Kidney (tissue), 14 donors: Measurements from ENCODE around the gene GSN. TPM values are rescaled to one million over a fixed set of nuclear protein-coding genes. Genes with fewer than 3 reads are reported as not detected.

Experiments used
- DNase-seq, 5 donors: peaks; one replicate each; pipeline ENCODE4 v3.0.0-alpha.2; 2013 to 2020
- FAIRE-seq: peaks from 2 replicates; lab custom pipeline; 2012; peaks lifted over from hg19 to GRCh38; lab: Jason Lieb, UNC
- H3K27ac ChIP-seq, 2 donors: one replicate each; pipeline ENCODE4 v1.7.0; 2013; ENCODE audit warnings: low read depth in 2 of 2, low read length in 2 of 2, inconsistent platforms in 1 of 2
- H3K27me3 ChIP-seq: one replicate; pipeline ENCODE4 v1.7.1; 2013; ENCODE audit warnings: low read length, inconsistent platforms; ENCODE audit not compliant: control insufficient read depth, insufficient read depth
- H3K36me3 ChIP-seq, 3 donors: one replicate each; pipeline versions ENCODE4 v1.7.0 to v1.7.1; 2013; ENCODE audit warnings: low read length in 3 of 3, control low read depth in 1 of 3, inconsistent platforms in 1 of 3; ENCODE audit not compliant: insufficient read depth in 3 of 3, control insufficient read depth in 2 of 3
- H3K4me1 ChIP-seq, 3 donors: one replicate each; pipeline versions ENCODE4 v1.7.0 to v1.7.1; 2013; ENCODE audit warnings: low read length in 3 of 3, inconsistent platforms in 1 of 3, low read depth in 1 of 3; ENCODE audit not compliant: control insufficient read depth in 2 of 3, insufficient read depth in 2 of 3
- H3K4me3 ChIP-seq, 3 donors: one replicate each; pipeline versions ENCODE4 v1.7.0 to v1.8.1; 2013; ENCODE audit warnings: low read length in 3 of 3, control low read depth in 1 of 3, inconsistent platforms in 1 of 3
- H3K9ac ChIP-seq, 3 donors: one replicate each; pipeline versions ENCODE4 v1.7.0 to v1.7.1; 2013; ENCODE audit warnings: low read length in 3 of 3, control low read depth in 1 of 3, inconsistent platforms in 1 of 3
- H3K9me3 ChIP-seq, 3 donors: one replicate each; pipeline versions ENCODE4 v1.7.0 to v1.7.1; 2013; ENCODE audit warnings: low read length in 3 of 3, control low read depth in 1 of 3, inconsistent platforms in 1 of 3; ENCODE audit not compliant: control insufficient read depth in 2 of 3, insufficient read depth in 1 of 3
- CTCF ChIP-seq: IDR thresholded peaks from 3 replicates; pipeline ENCODE4 v1.5.1; 2012; ENCODE audit warnings: mild to moderate bottlenecking, moderate library complexity, borderline replicate concordance; ENCODE audit not compliant: insufficient read depth; ENCODE audit errors: extremely low read depth
- intact Hi-C: fragments of 100-400 bp; cut with DNase I; formaldehyde crosslinking; loops from one replicate; pipeline ENCODE4 v1.11.1; 2022
- polyA plus RNA-seq: library from polyadenylated mRNA; stranded (reverse); fragments of 350-450 nt; fragmentation: Illumina TruSeq; extraction: RNeasy Lipid Tissue Mini Kit (QIAGEN cat#74804); gene quantifications from one replicate; pipeline ENCODE4 v1.2.3, GENCODE V29; 2014; ENCODE audit warnings: low read depth, low replicate concordance; ENCODE audit not compliant: insufficient read depth
- total RNA-seq: library from RNA; stranded (reverse); fragmentation: NEBNext Ultra II Directional; extraction: Animal tissue kit (Norgen Biotek cat#: 25700); gene quantifications from one replicate; pipeline ENCODE4 v1.2.1, GENCODE V29; 2021
- donor health status: control.
- donor health status: control.
- donor health status: control.
- donor health status: control.
- donor health status: control.
- donor health status: DM: yes; HTN: yes; CAD: no.
- donor health status: Normal renal cell carcinoma (clear cell type).

The GSN gene
- total and polyA plus RNA-seq, 2 donors from 2014 or later: 235 to 511 TPM

- H3K27ac ChIP-seq: no peak overlapping the region
- peaks cover 0 to 2% (median 0%) of the 10 kb centered on the region in 3 donors for H3K4me1 ChIP-seq
- intact Hi-C loops: loop anchor here (10.0 kb wide), 1 partner anchor 46 kb away; the partner anchor contains the start of gene GSN
- no peak for TF ChIP-seq CTCF
- no peak for DNase-seq
- no peak overlapping the region for H3K4me3 ChIP-seq
- H3K9ac ChIP-seq: no peak overlapping the region
- no peaks in the 10 kb centered on the region for H3K27me3 ChIP-seq
- H3K36me3 ChIP-seq: peaks cover 7 to 45% (median 41%) of the 10 kb centered on the region in 3 donors
- H3K9me3 ChIP-seq: no peaks in the 10 kb centered on the region
- FAIRE-seq: no peak
Observed at GRCh38 chr9:121310571-121310970, 42.6 kb downstream of the GSN start.

GRCh38 chr9:121312169-121312568 lies 44.2 kb downstream of the GSN start:
- no peak for TF ChIP-seq CTCF
- Histone ChIP-seq H3K4me1 (peaks cover 0 to under 1% (median 0%) of the 10 kb centered on the region in 3 donors), H3K4me3 (no peak overlapping the region), H3K27me3 (no peaks in the 10 kb centered on the region), H3K9ac (no peak overlapping the region), H3K9me3 (no peaks in the 10 kb centered on the region), H3K36me3 (peaks cover 7 to 50% (median 45%) of the 10 kb centered on the region in 3 donors), H3K27ac (no peak overlapping the region)
- intact Hi-C loops: loop anchor here (10.0 kb wide), 1 partner anchor 47 kb away; the partner anchor contains the start of gene GSN
- DNase-seq: no peak
- FAIRE-seq: no peak

- Histone ChIP-seq H3K9ac (no peak overlapping the region), H3K4me1 (peaks cover 0 to 11% (median 0%) of the 10 kb centered on the region in 3 donors), H3K36me3 (peaks cover 7 to 52% (median 43%) of the 10 kb centered on the region in 3 donors), H3K27me3 (no peaks in the 10 kb centered on the region), H3K9me3 (no peaks in the 10 kb centered on the region), H3K4me3 (no peak overlapping the region), H3K27ac (no peak overlapping the region)
- no peak for DNase-seq
- intact Hi-C loops: loop anchor here (10.0 kb wide), 1 partner anchor 49 kb away; the partner anchor contains the start of gene GSN
- FAIRE-seq: no peak
- no peak for TF ChIP-seq CTCF
Observed at GRCh38 chr9:121313458-121314152, 45.6 kb downstream of the GSN start.
